Measurements from ENCODE around the gene TNS1.

GRCh38 chr2:218009765-218010139, 7.0 kb upstream of the TNS1 start:
- no peak for TF ChIP-seq POLR2A (IDR thresholded peaks at IDR 0.05)
- no peak for TF ChIP-seq CTCF (IDR thresholded peaks at IDR 0.05)
